ENCODE data around the gene BTNL2.

The BTNL2 gene

GRCh38 chr6:32367644-32368043, 39.3 kb downstream of the BTNL2 start:
- TF ChIP-seq GATA2 (IDR thresholded peaks at IDR 0.05; ENCODE audit: low read depth, low read length) (no peak), GATA3 (IDR thresholded peaks at IDR 0.05; ENCODE audit: low read depth, low read length) (no peak)

- TF ChIP-seq GATA2 (IDR thresholded peaks at IDR 0.05; ENCODE audit: low read depth, low read length) (no peak), GATA3 (IDR thresholded peaks at IDR 0.05; ENCODE audit: low read depth, low read length) (no peak)
Observed at GRCh38 chr6:32355018-32355417, 52.0 kb downstream of the BTNL2 start.

GRCh38 chr6:32353348-32353747, 53.6 kb downstream of the BTNL2 start:
- TF ChIP-seq GATA2 (IDR thresholded peaks at IDR 0.05; ENCODE audit: low read depth, low read length) (no peak), GATA3 (IDR thresholded peaks at IDR 0.05; ENCODE audit: low read depth, low read length) (no peak)
